DMS53 treated with DMSO at 0.1 percent for 48 hours (cell line): Measurements from ENCODE around the gene SGK2.

ENCODE experiments used
- DNase-seq: peaks from one replicate; lab custom pipeline; 2025; ENCODE audit not compliant: unreplicated experiment; lab: John Stamatoyannopoulos, UW

SGK2 gene

DNA sequence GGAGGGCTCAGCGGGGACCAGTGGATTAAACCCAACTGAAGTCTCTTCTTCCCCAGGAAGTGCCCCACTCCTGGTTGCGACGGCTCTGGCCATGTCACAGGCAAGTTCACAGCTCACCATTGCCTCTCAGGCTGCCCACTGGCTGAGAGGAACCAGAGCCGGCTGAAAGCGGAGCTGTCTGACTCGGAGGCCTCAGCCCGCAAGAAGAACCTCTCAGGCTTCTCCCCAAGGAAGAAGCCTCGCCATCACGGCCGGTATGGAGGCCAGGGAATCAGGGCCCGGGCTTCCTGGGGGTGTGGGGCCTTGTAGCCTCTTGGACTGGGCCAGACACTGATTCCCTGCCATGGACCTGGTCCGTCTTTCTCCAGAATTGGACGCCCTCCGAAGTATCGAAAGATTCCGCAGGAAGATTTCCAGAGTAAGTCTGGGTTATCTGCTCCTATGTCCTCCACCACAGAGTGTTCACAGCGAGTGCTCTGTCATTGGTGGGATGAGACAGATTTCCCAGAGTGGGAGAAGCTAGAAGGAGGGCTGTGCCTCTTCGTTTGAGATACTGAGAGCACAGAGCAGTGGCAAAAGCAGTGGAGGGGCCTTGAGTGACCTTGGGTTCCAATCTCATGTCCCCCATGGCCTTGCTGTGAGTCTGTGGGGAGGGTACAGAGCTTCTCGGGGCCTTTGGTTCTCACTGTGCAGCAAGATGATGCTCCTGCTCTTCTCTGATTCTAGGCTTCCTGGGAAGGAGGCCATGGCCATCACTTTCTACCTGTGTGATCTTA, 22.6 kb upstream of the SGK2 start:
- no peak for DNase-seq

DNA sequence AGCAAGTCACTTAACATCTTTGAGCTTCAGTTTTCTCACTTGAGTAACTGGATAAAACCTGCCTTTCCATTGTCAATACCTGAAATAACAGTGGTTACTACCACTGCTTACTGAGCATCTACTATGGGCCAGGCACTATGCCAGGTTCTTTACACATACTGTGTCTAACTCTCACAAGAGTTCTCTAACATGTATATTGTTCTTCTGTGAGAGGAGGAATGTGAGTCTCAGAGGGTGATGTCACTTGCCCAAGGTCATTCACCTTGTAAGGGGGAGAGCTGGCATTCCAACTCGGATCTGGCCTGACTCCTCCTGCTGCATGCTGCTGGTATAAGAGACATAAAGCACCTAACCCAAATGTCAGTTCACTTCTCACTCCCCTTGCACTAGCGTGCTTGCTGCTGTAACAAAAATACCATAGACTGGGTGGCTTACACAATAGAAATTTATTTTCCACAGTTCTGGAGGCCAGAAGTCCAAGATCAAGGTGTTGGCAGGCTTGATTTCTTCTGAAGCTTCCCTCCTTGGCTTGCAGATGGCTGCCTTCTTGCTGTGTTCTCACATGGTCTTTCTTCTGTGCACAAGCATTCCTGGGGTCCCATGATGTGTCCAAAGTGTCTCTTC, 21.9 kb upstream of the SGK2 start:
- DNase-seq, result no peak

DNA sequence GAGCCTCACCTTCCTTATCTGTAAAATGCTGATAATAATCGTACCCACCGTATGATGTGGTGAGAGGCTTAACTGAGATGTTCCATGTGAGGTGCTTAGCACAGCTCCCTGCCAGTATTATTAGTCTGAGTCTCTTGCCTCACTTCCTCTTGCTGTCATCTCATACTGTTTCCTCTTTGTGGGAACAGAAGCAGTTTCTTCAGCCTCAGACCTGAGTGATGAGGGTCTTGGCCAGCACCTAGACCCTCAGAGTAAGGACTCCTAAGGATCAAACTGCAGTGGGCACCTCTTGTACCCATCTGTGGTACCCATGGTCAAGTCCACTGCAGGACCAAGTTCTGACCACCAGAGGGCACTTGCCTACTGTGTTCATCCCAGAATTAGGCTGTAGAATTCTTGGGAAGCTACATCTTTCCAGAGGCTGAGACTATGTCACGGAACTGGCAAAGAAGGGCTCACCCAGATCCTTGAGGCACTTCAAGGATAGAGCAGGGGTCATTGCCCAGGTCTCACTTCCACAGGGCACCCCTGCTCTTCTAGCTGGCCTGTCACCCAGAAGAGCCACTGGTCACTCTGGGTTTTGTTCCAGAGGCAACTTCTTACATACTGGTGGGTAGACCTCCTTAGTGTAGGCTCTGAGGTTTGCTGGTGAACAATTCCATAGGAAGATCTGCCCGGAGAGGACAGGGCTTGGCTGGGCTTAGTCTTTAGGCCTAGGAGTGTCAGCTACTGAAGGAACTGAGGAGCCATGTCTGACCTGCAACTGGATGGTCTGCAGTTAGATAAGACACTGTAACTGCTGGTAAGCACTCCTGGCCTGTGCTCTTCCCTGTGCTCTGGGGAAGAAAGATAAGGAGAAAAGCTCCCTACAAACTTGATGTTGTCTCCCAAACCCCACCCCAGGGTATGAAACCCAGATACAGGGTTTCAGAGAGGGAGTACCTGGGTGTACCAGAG, 20.6 kb upstream of the SGK2 start:
- peak; percentile 39 for DNase-seq

DNA sequence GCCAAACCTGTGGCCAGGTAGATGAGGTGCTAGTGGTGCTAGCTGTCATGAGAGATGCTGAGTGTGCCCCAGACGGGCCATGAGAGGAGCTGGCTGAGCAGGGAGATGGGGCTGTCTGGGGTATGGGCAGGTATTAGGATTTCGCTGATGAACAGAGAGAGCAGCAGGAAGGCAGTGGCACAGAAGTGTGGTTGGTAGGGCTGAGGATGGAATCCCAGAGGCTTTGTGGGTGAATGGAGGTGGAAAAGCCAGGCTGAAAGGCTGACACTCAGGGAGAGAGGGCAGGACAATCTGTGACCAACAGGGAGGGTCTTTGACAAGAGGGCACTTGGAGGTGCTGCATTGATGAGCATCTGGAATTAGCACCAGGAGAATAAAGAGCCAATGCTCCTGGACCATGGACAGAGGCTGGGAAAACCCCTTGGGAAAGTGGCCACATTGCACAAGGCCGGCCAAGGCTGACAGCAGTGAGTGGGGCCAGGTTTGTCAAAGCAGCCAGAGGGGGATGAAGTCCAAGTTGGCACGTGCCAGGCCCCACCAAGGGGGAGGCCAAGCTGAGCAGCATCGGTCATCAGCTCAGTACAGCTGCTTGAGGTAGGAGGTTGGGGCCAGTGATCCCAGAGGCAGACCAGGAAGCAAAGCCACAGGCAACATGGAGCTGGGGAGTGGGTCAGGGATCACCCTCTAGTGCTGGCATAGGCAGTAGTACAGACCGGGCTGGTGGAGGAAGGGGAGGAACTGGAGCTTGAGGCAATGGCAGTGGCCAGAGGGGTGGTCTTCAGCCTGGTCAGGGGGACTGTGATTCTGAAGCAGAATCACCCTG, 19.7 kb upstream of the SGK2 start:
- DNase-seq, result no peak

DNA sequence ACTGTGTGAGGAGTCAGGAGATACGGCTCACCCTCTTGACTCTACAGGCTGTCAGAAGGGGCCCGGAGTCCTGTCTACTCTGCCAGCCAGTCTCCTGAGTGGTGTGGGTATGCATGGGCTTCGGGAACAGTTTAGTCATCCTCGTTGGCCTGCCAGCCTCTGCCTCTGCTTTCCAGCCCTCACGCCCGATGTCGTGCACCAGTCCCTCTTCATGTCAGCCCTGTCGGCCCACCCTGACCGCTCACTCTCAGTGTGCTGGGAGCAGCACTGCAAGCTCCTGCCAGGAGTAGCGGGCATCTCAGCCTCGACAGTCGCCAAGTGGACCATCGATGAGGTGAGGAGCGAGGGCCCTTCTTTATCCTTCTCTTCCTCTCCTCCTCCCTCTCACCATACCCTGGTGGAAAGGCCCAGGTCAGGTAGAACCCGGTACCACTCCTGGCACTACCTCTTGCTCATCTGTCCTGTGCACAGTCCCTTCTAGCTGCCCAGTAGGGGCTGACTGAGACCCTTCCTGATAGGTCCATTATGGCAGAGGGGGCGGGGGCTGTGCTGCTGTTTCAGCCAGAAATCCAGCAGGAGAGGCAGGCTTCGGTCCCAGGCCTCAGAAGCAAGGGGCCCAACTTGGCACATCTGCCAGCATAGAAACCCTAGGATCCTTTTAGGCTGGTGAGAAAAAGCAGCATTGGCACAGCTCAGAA, 18.7 kb upstream of the SGK2 start:
- DNase-seq, result no peak

DNA sequence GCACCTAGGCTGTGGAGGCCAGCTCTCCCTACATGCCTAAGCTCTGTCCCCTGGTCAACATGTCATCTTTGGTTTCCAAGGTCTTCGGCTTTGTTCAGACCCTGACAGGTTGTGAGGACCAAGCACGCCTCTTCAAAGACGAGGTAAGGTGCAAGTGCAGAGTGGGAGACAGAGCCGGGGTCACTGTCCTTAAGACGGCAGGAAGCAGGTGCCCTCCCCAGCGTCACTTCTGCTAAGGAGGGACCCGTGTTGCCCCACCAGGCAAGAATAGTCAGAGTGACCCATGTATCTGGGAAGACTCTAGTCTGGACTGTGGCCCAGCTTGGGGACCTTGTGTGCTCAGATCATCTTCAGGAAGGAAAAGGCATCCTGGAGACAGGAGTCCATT, 18.2 kb upstream of the SGK2 start:
- DNase-seq, result no peak

DNA sequence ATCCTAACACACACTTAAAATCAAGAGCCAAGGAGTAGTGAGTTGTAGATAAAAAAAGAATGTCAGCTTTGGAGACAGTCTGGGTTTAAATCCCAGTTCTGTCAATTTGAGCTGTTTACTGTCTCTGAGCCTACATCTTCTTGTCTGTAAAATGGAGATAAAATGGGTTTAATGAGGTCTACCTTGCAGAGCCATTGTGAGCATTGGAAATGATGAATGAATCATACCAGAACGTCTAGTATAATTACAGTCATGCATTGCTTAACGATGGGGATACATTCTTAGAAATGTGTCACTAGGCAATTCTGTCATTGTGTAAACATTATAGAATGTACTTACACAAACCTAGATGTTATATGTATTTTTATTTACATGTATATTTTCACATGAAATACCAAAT, 17.6 kb upstream of the SGK2 start:
- DNase-seq, result no peak

DNA sequence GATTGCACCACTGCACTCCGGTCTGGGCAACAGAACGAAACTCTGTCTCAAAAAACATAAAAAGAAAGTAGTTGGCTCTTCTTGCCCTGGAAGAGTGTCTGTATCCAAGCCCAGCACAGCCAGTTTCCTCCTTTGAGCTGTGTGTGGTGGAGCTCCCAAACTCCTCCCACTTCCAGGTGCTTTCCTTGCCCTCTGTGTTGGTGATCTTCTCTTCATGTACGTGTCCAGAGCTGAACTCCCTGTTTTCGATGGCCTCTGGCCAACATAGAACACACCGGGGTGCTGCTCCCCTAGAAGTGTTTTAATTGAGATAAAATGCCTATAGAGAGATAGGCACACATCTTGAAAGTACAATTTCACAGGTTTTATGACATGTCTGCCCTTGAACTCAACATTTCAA, 16.7 kb upstream of the SGK2 start:
- DNase-seq, result no peak

DNA sequence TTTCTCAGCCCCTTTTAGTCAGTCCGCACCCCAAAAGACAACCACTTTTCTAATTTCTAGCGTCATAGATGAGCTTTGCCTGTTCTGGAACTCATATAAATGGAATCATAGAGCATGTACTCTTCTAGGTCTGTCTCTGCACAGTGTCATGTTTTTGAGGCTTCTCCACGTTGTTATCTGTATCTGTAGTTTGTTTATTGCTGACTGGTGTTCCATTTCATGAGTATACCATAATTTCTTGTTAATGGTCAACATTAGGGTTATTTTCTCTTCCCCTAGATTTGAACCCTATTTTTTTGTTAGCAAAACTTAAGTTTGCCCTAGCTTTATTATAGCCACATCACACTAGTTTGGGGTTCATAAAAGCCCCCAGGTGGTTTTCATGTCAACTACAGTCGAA, 16.2 kb upstream of the SGK2 start:
- no peak for DNase-seq

DNA sequence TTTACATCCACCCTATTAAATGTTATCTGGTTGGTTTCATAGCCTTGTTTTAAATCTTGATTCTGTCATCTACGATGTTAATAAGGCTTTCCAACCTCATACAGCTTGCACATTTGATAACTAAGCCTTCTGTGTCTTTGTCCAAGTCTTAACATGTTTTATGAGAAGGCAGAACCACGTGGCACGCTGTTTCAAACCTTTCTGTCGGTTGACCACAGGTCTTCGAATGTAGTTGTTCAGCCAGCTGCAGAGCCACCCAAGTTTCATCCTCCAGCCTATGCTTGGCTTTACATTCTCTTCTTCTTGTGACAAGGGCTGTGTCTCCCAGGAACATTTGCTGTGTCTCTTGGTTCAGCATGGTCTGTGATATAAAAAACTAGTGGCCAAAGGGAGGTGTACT, 15.7 kb upstream of the SGK2 start:
- DNase-seq, result no peak

DNA sequence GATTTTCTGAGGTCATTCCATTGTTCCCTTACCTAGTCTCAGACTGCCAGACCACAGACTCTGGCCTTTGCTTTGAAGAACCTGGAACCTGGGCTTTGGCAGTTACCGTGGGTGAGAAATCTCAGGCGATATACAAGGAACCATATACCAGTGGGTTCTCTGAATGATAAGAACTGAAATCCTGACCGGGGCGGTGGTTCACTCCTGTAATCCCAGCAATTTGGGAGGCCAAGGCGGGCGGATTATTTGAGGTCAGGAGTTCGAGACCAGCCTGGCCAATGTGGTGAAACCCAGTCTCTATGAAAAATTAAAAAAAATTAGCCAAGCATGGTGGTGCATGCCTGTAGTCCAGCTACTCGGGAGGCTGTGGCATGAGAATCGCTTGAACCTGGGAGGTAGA, 14.3 kb upstream of the SGK2 start:
- DNase-seq, result no peak

DNA sequence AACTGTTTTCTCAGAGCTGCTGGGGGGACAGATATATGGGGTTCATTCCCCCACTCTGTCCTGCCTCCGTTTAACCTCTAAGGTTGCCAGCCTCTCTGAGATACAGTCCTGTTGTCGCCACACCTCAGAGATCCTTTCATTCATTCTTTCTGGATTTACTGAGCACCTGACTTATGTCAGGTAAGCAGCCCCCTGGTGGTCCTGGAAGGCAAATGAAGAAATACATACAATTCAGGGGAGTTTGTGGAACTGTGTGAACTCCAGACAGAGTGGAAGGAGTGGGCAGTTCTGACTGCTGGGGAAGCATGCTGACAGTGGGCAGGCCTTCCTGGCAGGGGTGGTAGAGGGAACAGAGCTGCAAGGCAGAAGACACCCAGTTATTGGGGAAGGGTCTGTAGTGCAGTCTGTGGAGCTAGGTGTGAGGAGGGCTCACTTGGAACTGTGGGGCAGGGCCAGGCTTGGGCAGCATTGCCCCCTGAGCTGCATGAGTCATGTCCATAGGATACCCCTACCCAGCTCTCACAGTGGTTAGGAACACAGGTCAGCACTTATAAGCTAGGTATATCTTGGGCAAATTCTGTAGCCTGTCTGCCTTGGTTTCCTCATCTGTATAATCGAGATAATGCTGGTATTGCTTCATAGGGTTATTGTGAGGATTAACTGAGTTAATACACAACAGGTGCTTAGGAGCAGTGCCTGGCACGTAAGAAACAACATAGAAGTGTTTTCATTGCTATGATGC, 12.8 kb upstream of the SGK2 start:
- DNase-seq, result no peak

DNA sequence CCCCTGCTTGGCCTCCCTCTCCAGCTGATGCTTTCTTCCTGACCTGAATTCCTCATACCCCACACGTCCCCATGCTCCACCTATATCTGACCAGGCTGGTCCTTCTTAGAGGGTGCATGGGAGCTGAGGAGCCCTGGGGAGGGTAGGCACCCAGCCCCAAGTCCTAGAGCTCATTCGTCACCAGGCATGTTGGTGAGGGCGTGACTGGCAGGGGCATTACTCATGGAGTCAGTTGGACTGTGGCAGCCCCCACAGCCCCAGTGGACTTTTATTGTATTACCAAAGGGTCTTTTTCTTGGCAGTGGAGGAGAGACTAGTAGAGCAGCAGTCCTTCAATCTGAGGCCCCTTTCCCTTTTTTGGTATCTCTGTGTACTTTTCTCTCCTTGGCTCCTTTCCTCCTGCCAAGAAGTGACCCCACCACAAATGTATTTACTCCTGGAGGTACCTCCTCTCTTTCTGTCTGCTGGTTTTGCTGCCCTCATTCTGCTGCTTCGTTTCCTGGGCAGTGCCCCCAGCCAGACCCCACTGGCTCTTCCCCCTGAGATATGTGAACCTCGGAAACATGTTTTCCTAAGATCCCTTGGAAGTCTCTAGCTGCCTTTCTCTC, 10.4 kb upstream of the SGK2 start:
- DNase-seq, result no peak

DNA sequence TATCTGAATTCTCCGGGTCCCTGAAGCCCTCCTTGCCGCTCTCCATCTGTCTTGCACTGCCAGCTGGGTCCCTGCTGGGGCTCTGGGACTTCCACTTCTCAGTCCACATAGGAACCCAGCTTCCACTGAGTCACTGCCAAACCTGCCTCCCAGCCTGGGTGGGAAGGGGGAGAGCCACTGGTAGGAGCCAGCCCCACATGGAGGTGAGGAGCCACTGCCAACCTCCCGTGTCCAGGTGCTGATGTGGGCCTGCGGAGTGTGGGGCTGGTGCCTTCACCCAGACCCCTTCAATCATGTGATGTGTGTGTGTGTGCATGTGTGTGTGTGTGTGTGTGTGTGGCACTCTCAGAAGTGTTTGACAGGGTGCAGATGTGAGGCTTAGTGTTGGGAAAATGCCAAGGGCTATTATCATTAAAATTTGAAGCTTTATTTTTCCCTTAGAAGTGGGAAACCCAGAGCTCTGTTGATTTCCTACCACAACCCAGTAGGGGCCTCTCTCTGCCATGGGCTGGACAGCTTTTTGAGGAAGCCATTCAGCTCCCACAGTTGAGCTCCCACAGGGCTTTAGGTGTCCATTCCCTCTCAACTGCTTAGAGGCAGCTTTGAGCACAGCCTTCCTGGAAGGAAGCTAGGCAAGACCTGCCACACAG, 9.3 kb upstream of the SGK2 start:
- no peak for DNase-seq

DNA sequence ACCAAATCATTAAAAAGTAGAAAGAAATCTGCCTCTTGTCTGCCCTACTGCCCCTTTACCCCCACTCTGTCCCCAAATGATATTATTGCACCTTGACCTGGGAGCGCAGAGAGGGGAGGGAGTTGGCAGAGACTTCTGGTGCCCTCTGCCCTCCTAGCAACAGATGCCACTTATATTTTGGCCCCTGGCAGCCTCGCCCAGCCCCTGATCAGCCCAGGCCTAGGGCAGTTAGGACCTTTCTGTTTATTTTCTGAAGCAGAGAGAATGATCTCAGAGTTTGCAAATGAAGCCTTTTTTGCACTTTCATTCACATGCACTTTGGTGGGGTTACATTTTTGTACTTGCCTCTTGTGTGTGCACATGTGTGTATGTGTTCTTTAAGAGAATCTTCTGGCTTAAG, 8.4 kb upstream of the SGK2 start:
- DNase-seq, result no peak

DNA sequence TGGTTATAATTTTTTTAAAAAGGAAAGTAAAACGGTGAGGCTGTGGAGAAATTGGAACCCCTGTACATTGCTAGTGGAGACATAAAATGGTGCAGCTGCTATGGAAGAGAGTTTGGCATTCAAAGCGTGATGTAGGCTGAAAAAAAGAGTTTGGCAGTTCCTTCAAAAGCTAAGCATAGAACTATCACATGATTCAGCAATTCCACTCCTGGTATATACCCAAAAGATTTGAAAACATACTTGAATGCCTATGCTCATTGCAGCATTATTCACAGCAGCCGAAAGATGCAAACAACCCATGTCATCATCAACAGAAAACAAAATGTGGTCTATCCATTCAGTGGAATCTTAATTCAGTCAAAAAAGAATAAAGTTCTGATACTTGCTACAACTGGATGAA, 4.5 kb upstream of the SGK2 start:
- no peak for DNase-seq

DNA sequence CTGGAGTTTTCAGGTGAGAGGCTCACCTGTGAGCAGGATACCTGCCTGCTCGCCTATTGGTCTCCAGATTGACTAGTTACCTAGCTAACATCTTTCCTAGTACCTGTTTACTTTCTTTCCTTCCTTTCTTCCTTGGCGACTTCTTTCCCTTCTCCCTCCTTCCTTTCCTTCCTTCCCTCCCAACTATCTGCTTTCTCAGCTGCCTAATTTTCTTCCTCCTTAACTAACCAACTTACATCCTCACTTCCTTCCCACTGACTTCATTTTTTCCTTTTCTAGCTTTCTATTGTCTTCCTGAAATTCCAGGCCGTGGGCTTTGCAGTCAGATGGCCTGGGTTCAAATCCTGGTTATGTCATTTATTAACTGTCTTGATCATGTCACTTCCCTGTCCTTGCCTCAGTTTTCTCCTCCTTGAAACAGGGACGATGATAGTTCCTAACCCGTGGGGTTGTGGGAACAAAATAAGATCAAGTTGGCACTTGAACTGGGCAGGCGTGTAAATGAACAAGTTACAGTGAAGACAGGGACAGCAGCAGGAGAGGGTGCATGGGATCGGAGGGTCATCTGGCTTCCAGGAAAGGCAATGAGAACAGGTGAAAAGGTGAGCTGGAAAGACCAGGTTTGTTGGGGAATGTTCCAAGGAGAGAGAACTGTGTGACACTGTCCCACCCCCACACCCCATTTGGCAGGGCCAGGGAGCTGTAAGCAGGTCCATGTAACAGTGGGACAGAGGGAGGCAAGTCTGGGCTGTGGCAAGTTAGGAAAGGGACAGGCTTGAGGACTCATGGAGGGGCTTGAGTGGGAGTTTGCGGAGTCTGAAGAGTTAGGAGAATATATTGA, 540 bp downstream of the SGK2 start:
- DNase-seq, result no peak

DNA sequence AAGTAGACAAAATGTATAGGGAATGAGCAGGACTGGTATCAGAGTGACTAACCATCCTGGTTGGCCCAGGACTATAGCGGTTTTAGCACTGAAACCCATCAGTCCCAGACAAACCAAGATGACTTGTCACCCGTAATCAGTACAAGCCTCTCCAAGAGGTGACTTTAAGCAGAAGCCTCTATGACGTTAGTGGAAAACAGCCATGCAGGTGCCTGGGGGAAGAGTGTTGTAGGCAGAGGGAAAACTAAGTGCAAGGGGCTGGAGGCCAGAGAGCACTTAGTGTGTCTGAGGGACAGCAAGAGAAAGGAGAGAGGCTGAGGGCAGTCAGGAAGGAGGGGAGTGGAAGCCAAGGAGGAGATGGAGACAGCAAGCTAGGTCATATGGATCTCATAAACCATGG, 2.1 kb downstream of the SGK2 start:
- no peak for DNase-seq
